OCI-LY3 (cell line): ENCODE measurements around the gene ABI3BP.

Source experiments
- H2AFZ ChIP-seq: fragments of 200-600, 300-600 bp; shearing (Covaris generic); 2 replicates; pipeline ENCODE4 v1.6.0; 2014; ENCODE audit warnings: antibody characterized with exemption, low read depth, low read length
- H3K27ac ChIP-seq: fragments of 200-600, 300-600 bp; sonication (generic); 2 replicates; pipeline ENCODE4 v1.5.1; 2014; ENCODE audit warnings: mild to moderate bottlenecking, low read length, moderate library complexity, mixed read lengths
- H3K27me3 ChIP-seq: fragments of 200-600, 300-600 bp; sonication (generic); 2 replicates; pipeline ENCODE4 v1.6.1; 2014; ENCODE audit warnings: low read depth, low read length, mixed read lengths
- H3K36me3 ChIP-seq: fragments of 200-600, 300-600 bp; sonication (generic); replicated peaks from 2 replicates; pipeline ENCODE3; 2014; ENCODE audit warnings: low read depth, low read length, mixed read lengths
- H3K4me1 ChIP-seq: fragments of 300-600, 200-600 bp; sonication (generic); 2 replicates; pipeline ENCODE4 v1.6.1; 2014; ENCODE audit warnings: low read length, mixed read lengths
- H3K4me2 ChIP-seq: fragments of 200-600, 300-600 bp; sonication (generic); 2 replicates; pipeline ENCODE4 v1.6.1; 2014; ENCODE audit warnings: low read length, mixed read lengths
- H3K4me3 ChIP-seq: fragments of 300-600, 200-600 bp; sonication (generic); 2 replicates; pipeline ENCODE4 v1.5.1; 2014; ENCODE audit warnings: antibody characterized with exemption, mild to moderate bottlenecking, low read length, moderate library complexity
- H3K79me2 ChIP-seq: fragments of 300-600, 200-600 bp; shearing (Covaris generic); 2 replicates; pipeline ENCODE4 v1.6.1; 2014; ENCODE audit warnings: mild to moderate bottlenecking, low read length, mixed read lengths
- H3K9ac ChIP-seq: fragments of 300-600, 200-600 bp; shearing (Covaris generic); 2 replicates; pipeline ENCODE4 v1.6.0; 2014; ENCODE audit warnings: mild to moderate bottlenecking, low read length, moderate library complexity
- H3K9me3 ChIP-seq: fragments of 200-600, 300-600 bp; shearing (Covaris generic); 2 replicates; pipeline ENCODE4 v1.6.1; 2014; ENCODE audit warnings: low read length, mixed read lengths; ENCODE audit not compliant: insufficient read depth
- H4K20me1 ChIP-seq: fragments of 200-600, 300-600 bp; sonication (generic); 2 replicates; pipeline ENCODE4 v1.6.1; 2016; ENCODE audit warnings: low read length, mixed read lengths; ENCODE audit not compliant: insufficient read depth
- EZH2phosphoT487 ChIP-seq: fragments of 200-600 bp; shearing (Covaris generic); IDR thresholded peaks from 2 replicates; pipeline ENCODE4 v1.6.1; 2018; ENCODE audit warnings: antibody characterized with exemption, mixed run types, low read depth
- TF ChIP-seq, protein P1 (sequence below): fragments of 200-600, 300-600 bp; sonication (generic); IDR thresholded peaks from 2 replicates; pipeline ENCODE4 v1.5.1; 2014; ENCODE audit warnings: antibody characterized with exemption, low read length, low read depth

Gene ABI3BP

DNA sequence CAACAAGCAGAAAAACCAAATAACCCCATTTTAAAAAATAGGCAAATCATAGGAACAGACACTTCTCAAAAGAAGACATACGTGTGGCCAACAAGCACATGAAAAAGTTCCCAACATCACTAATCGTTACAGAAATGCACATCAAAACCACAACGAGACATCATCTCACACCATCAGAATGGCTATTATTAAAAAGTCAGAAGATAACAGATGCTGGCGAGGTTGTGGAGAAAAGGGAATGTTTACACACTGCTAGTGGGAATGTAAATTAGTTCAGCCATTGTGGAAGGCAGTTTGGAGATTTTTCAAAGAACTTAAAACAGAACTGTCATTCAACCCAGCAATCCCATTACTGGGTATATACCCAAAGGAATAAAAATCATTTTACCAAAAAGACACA, 60.7 kb downstream of the ABI3BP start:
- no peaks in the 10 kb centered on the region for H3K36me3 ChIP-seq
- H3K9ac ChIP-seq, result no peak overlapping the region
- H2AFZ ChIP-seq, result no peak overlapping the region
- no peaks in the 10 kb centered on the region for H3K9me3 ChIP-seq
- no peaks in the 10 kb centered on the region for H3K79me2 ChIP-seq
- no peaks in the 10 kb centered on the region for H3K27me3 ChIP-seq
- H3K4me3 ChIP-seq, result no peak overlapping the region
- no peak overlapping the region for H3K4me2 ChIP-seq
- H3K4me1 ChIP-seq, result no peaks in the 10 kb centered on the region
- no peak overlapping the region for H3K27ac ChIP-seq
- no peaks in the 10 kb centered on the region for H4K20me1 ChIP-seq
- TF ChIP-seq, protein P1, sequence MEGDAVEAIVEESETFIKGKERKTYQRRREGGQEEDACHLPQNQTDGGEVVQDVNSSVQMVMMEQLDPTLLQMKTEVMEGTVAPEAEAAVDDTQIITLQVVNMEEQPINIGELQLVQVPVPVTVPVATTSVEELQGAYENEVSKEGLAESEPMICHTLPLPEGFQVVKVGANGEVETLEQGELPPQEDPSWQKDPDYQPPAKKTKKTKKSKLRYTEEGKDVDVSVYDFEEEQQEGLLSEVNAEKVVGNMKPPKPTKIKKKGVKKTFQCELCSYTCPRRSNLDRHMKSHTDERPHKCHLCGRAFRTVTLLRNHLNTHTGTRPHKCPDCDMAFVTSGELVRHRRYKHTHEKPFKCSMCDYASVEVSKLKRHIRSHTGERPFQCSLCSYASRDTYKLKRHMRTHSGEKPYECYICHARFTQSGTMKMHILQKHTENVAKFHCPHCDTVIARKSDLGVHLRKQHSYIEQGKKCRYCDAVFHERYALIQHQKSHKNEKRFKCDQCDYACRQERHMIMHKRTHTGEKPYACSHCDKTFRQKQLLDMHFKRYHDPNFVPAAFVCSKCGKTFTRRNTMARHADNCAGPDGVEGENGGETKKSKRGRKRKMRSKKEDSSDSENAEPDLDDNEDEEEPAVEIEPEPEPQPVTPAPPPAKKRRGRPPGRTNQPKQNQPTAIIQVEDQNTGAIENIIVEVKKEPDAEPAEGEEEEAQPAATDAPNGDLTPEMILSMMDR, result no peak
- no peak for TF ChIP-seq EZH2phosphoT487

- H3K36me3 ChIP-seq, result no peaks in the 10 kb centered on the region
- H3K4me3 ChIP-seq, result no peak overlapping the region
- H3K9ac ChIP-seq, result no peak overlapping the region
- peaks cover 3% of the 10 kb centered on the region; the same call in 1 of the 2 replicates for H3K27me3 ChIP-seq
- no peaks in the 10 kb centered on the region for H4K20me1 ChIP-seq
- H3K4me2 ChIP-seq, result no peak overlapping the region
- H3K79me2 ChIP-seq, result no peaks in the 10 kb centered on the region
- no peaks in the 10 kb centered on the region for H3K4me1 ChIP-seq
- TF ChIP-seq, protein P1, result no peak
- no peak for TF ChIP-seq EZH2phosphoT487
- no peak overlapping the region for H3K27ac ChIP-seq
- H2AFZ ChIP-seq, result no peak overlapping the region
- no peaks in the 10 kb centered on the region for H3K9me3 ChIP-seq
Observed at GRCh38 chr3:100928638-100929428, 64.4 kb downstream of the ABI3BP start.

GRCh38 chr3:100927775-100928174, 65.4 kb downstream of the ABI3BP start:
- Histone ChIP-seq H3K36me3 (no peaks in the 10 kb centered on the region), H3K79me2 (no peaks in the 10 kb centered on the region), H3K4me2 (no peak overlapping the region), H2AFZ (no peak overlapping the region), H3K9ac (no peak overlapping the region), H4K20me1 (no peaks in the 10 kb centered on the region), H3K27ac (no peak overlapping the region), H3K4me3 (no peak overlapping the region), H3K27me3 (peaks cover 5% of the 10 kb centered on the region; the same call in 1 of the 2 replicates), H3K4me1 (no peaks in the 10 kb centered on the region), H3K9me3 (no peaks in the 10 kb centered on the region)
- TF ChIP-seq, protein P1, result no peak
- TF ChIP-seq EZH2phosphoT487, result no peak

DNA sequence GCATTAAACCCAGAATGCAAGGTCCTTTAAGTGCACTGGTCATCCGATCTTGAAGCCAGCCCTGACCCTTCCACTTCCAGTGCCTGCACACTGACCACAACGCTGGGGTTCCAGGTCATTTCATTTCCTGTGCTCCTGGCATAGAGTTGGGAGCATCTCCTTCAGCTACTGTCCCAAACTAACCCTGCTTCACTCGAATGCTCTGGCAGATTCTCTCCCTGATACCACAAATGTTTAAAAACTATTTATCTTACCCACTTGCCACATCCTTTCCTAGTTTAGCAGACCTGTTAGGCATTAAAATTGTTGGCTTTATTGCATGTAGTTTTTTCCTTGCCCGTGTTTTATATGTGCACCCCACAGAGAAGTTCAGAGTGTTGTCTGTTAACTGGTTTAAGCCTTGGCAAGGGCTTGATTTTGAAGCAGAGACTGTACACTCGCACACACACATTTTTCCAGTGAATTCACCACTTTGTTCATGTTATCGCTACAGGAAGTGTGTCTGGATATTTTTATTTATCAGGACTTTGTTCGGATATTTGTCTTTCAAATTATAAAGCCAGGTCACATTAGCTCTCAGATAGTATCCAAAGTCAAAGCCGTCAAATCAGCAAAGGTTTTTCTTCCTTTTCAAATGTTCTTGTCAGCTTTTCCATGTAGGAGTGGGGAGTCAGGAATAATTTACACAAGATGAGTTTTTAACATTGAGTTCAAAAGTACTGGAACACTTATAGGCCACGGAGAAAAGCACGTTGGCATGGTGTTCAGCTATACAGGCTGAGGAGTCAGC, 77.3 kb downstream of the ABI3BP start:
- Histone ChIP-seq H3K27me3 (peaks cover 8% of the 10 kb centered on the region; the same call in 1 of the 2 replicates), H3K79me2 (no peaks in the 10 kb centered on the region), H3K9ac (no peak overlapping the region), H3K4me3 (no peak overlapping the region), H3K36me3 (no peaks in the 10 kb centered on the region), H3K27ac (no peak overlapping the region), H3K4me1 (no peaks in the 10 kb centered on the region), H2AFZ (no peak overlapping the region), H3K9me3 (no peaks in the 10 kb centered on the region), H4K20me1 (no peaks in the 10 kb centered on the region), H3K4me2 (no peak overlapping the region)
- TF ChIP-seq EZH2phosphoT487, result no peak
- TF ChIP-seq, protein P1, result no peak
